Activated CD8-positive, alpha-beta T cell treated with anti-CD3 and anti-CD28 coated beads for 36 hours (primary cell): ENCODE data around the gene SLX9. TPM values are rescaled to one million over a fixed set of nuclear protein-coding genes. Genes with fewer than 3 reads are reported as not detected.

ENCODE experiments used
- ATAC-seq: fragments of 200-7000 bp; cut with Tn5 transposase; one replicate; pipeline ENCODE4 v1.10.0; 2021; ENCODE audit warnings: mild to moderate bottlenecking, moderate library complexity
- CTCF ChIA-PET: fragments of 350-600 bp; sonication (Branson Sonifier 250); formaldehyde crosslinking; loops from one replicate; lab custom pipeline; 2021; ENCODE audit warnings: antibody characterized with exemption; lab: Charles Lee
- POLR2A ChIA-PET: fragments of 350-600 bp; sonication (Branson Sonifier 250); formaldehyde crosslinking; loops from one replicate; lab custom pipeline; 2021; ENCODE audit warnings: antibody characterized with exemption; lab: Charles Lee
- DNase-seq: peaks from one replicate; pipeline ENCODE4 v3.0.0-alpha.2; 2020
- H3K27ac Mint-ChIP-seq: one replicate; pipeline ENCODE4 v1.8.0; 2021; ENCODE audit warnings: mild to moderate bottlenecking, mixed read lengths
- H3K27me3 Mint-ChIP-seq: one replicate; pipeline ENCODE4 v1.8.0; 2021; ENCODE audit warnings: mixed read lengths
- H3K36me3 Mint-ChIP-seq: one replicate; pipeline ENCODE4 v1.8.0; 2021; ENCODE audit warnings: low read depth, mixed read lengths
- H3K4me1 Mint-ChIP-seq: one replicate; pipeline ENCODE4 v1.8.0; 2021; ENCODE audit warnings: low read depth, mixed read lengths
- H3K4me3 Mint-ChIP-seq: one replicate; pipeline ENCODE4 v1.8.0; 2021; ENCODE audit warnings: mild to moderate bottlenecking, moderate library complexity, mixed read lengths
- H3K9me3 Mint-ChIP-seq: one replicate; pipeline ENCODE4 v1.8.0; 2021; ENCODE audit warnings: mixed read lengths
- CTCF ChIP-seq: fragments of 200-600 bp; IDR thresholded peaks from one replicate; pipeline ENCODE4 v1.8.0; 2022; ENCODE audit warnings: antibody characterized with exemption, mild to moderate bottlenecking
- intact Hi-C: fragments of 100-400 bp; cut with micrococcal nuclease; formaldehyde crosslinking; loops from one replicate; pipeline ENCODE4 v1.10.0; 2022
- total RNA-seq, 2 experiments: library from RNA; stranded (reverse); gene quantifications; one replicate each; pipeline ENCODE4 v1.2.3, GENCODE V29; 2021

SLX9 gene
- total RNA-seq, 2 experiments from 2014 or later, result 76.0 to 76.5 TPM

GRCh38 chr21:44940116-44940631 is 345 bp downstream of the SLX9 start:
- CTCF ChIA-PET, result interaction anchor here (0.8 to 14.9 kb wide), 9 partner anchors 10 to 199 kb away, joined by 3 to 170 read pairs (median 4); no protein-coding TSS in a partner anchor
- intact Hi-C loops, result no loop called here
- DNase-seq, result no peak
- no peak for TF ChIP-seq CTCF
- H3K4me1 Mint-ChIP-seq, result peaks cover 45% of the 10 kb centered on the region
- no peaks in the 10 kb centered on the region for H3K27me3 Mint-ChIP-seq
- H3K36me3 Mint-ChIP-seq, result peaks cover 18% of the 10 kb centered on the region
- POLR2A ChIA-PET, result interaction anchor here (0.7 to 1.7 kb wide), 10 partner anchors 10 to 67 kb away, joined by 3 to 9 read pairs (median 5); partner anchors contain the start of gene PTTG1IP
- H3K27ac Mint-ChIP-seq, result peak overlapping the region; percentile 71
- peak overlapping the region; percentile 91 for H3K4me3 Mint-ChIP-seq
- ATAC-seq, result peak; percentile 52
- no peaks in the 10 kb centered on the region for H3K9me3 Mint-ChIP-seq

- ChIA-PET POLR2A (no interaction called here), CTCF (interaction anchor here (1.2 to 14.9 kb wide), 4 partner anchors 8 to 198 kb away, joined by 3 to 170 read pairs (median 84); no protein-coding TSS in a partner anchor)
- peaks cover 24% of the 10 kb centered on the region for H3K36me3 Mint-ChIP-seq
- no peak for TF ChIP-seq CTCF
- peak overlapping the region; percentile 71 for H3K27ac Mint-ChIP-seq
- ATAC-seq (no peak), DNase-seq (no peak)
- intact Hi-C loops, result no loop called here
- H3K4me1 Mint-ChIP-seq, result peaks cover 48% of the 10 kb centered on the region
- H3K27me3 Mint-ChIP-seq, result no peaks in the 10 kb centered on the region
- H3K9me3 Mint-ChIP-seq, result no peaks in the 10 kb centered on the region
- H3K4me3 Mint-ChIP-seq, result peak overlapping the region; percentile 91
Measured at GRCh38 chr21:44941567-44941966, 1.7 kb downstream of the SLX9 start.

GRCh38 chr21:44942566-44942965 is 2.7 kb downstream of the SLX9 start:
- POLR2A ChIA-PET, result interaction anchor here (0.6 to 1.3 kb wide), 3 partner anchors 8 to 188 kb away, joined by 3 to 4 read pairs (median 3); no protein-coding TSS in a partner anchor
- CTCF ChIA-PET, result interaction anchor here (1.0 to 14.9 kb wide), 7 partner anchors 11 to 197 kb away, joined by 3 to 170 read pairs (median 3); partner anchors contain the start of gene UBE2G2
- peaks cover 24% of the 10 kb centered on the region for H3K36me3 Mint-ChIP-seq
- DNase-seq (no peak), ATAC-seq (no peak)
- no peak for TF ChIP-seq CTCF
- H3K4me3 Mint-ChIP-seq, result peak overlapping the region; percentile 43
- peaks cover 51% of the 10 kb centered on the region for H3K4me1 Mint-ChIP-seq
- H3K27ac Mint-ChIP-seq, result no peak overlapping the region
- no peaks in the 10 kb centered on the region for H3K27me3 Mint-ChIP-seq
- H3K9me3 Mint-ChIP-seq, result no peaks in the 10 kb centered on the region
- intact Hi-C loops, result no loop called here

- Mint-ChIP-seq H3K4me3 (no peak overlapping the region), H3K9me3 (no peaks in the 10 kb centered on the region), H3K27me3 (no peaks in the 10 kb centered on the region), H3K27ac (no peak overlapping the region), H3K36me3 (peaks cover 24% of the 10 kb centered on the region), H3K4me1 (peaks cover 49% of the 10 kb centered on the region)
- intact Hi-C loops, result no loop called here
- ChIA-PET POLR2A (interaction anchor here (0.6 to 1.3 kb wide), 2 partner anchors 9 to 28 kb away, joined by 3 to 4 read pairs; no protein-coding TSS in a partner anchor), CTCF (interaction anchor here (0.7 to 14.9 kb wide), 10 partner anchors 8 to 196 kb away, joined by 3 to 170 read pairs (median 3); partner anchors contain the start of gene UBE2G2)
- no peak for TF ChIP-seq CTCF
- DNase-seq (no peak), ATAC-seq (no peak)
Measured at GRCh38 chr21:44943005-44943685, 3.3 kb downstream of the SLX9 start.
